ENCODE results near the gene GJA9.
A peak's percentile ranks its signal among the peaks of the same experiment; 100 is the strongest.
"Not testable (repeated sequence)": the region's sequence is repeated elsewhere in the genome, so short reads cannot be mapped to it uniquely, and the experiment has no call there.

The GJA9 gene

GRCh38 chr1:38873027-38873969, 8.1 kb downstream of the GJA9 start, which contains the start of gene MYCBP:
Gene MYCBP (minus strand): TSS chr1:38873348. CDS start chr1:38873305, 43 bp downstream.
- peak; percentile 89 to 94 for DNase-seq

- DNase-seq = peak in 1 of 2 donors; percentile 33
Observed at GRCh38 chr1:38872401-38873026, 8.9 kb downstream of the GJA9 start.

DNA sequence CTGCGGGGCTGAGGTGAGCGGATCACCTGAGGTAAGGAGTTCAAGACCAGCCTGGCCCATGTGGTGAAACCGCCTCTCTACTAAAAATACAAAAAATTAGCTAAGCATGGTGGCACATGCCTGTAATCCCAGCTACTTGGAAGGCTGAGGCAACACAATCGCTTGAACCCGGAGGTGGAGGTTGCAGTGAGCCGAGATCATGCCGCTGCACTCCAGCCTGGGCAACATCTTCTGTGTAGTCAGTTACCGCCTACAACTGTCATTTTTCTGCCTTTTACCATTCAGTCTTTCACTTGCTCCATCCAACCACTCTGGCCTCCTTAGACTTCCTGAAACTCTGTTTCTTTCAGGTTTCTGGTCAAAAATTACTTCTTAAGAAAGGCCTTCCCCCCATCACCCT, 10.4 kb downstream of the GJA9 start:
- DNase-seq = no peak

GRCh38 chr1:38867208-38867607, 14.2 kb downstream of the GJA9 start:
- DNase-seq = no peak

- no peak for DNase-seq
Observed at GRCh38 chr1:38865112-38865715, 16.2 kb downstream of the GJA9 start.

DNA sequence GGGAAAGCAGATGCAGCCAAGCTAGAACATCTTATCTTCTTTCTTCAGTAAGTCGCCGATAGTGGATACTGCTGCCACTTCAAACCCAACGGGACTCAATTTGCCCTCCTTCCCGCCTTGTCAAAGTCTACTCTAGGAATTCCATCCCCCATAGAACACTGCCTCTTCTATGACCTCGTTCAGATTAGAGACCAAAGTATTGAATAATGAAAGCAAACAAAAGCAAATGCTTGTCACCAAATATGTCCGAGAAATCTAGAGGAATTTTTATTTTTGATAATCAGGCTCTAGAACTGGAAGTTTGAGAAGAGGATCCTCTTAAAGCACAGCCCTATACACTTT, 21.0 kb downstream of the GJA9 start:
- DNase-seq = no peak

DNA sequence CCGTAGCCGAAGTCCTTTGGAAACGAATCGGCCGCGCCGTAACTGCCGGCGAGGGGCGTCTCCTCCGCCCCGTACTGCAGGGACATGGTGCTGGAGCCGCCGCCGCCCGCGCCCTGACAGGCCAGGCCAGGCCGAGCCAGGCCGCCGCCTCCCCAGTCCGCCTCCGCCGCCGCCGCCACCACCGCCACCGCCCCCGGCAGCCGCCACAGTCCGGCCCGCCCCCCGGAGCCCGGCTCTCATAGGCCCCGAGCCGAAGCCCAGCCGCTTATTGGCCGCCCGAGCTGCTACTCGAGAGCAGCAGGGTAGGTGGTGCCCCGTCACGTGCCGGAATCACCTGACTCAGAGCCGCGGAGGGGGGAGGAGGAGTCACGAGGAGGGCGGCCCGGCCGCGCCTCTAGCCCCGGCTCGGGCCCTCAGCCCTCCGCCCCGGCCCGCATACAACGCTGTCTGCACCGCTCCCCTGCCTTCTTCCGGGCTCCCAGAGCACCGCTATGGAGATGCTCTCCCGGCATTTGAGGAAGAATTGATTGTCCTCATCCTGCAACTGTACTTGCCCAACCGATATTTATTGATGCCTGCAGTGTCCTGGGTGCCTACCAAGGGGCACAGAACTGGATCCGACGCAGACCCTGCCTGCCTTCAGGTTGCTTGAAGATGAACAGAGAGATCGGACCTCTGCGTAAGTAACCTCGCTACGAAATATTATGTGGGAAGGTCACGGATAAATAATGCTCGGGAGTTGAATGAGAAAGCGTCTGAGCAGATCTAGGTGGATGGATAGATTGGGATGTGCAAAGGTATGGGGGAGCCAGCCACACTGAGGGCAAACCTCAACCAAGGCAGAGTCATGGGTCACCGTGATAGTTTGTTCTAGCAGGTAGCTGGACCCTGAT, 21.6 kb downstream of the GJA9 start, which contains the start of gene RRAGC:
Gene RRAGC, minus strand, starts transcription at position 212 of the 893 bp plus-strand sequence. Its CDS starts 126 bp downstream, at position 86.
- DNase-seq = peak; percentile 97 to 98

GRCh38 chr1:38858833-38859560, 22.4 kb downstream of the GJA9 start:
- peak; percentile 67 to 83 for DNase-seq

GRCh38 chr1:38852780-38853179, 28.6 kb downstream of the GJA9 start:
- DNase-seq = no peak

GRCh38 chr1:38848071-38848470, 33.3 kb downstream of the GJA9 start:
- peak; percentile 45 to 56 for DNase-seq

GRCh38 chr1:38846210-38846609, 35.2 kb downstream of the GJA9 start:
- DNase-seq = no peak

DNA sequence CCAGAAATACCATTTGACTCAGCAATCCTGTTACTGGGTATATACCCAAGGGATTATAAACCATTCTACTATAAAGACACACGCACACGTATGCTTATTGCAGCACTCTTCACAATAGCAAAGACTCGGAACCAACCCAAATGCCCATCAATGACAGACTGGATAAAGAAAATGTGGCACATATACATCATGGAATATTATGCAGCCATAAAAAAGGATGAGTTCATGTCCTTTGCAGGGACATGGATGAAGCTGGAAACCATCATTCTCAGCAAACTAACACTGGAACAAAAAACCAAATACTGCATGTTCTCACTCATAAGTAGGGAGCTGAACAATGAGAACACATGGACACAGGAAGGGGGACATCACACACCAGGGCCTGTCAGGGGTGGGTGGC, 36.3 kb downstream of the GJA9 start:
- DNase-seq = not testable (repeated sequence)

- no peak for DNase-seq
Observed at GRCh38 chr1:38840281-38840680, 41.1 kb downstream of the GJA9 start.

DNA sequence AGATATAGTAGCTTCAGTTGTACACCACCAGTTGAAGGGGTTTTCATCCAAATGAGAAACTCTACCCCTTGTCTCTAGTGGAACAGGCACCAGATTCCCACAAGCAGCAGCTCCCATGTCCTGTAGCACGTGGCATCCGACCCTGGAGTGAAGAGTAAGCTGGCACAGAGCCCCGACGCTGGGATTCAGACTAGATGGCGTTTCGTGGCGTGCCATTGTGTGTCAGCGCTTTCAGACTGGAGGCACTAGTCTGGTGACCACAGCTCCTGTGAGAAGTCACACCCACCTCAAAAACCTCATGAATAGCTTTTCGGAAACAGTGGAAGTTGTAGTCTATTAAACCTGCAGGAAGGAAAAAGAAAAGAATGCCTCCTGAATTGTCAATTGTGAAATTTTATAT, 42.0 kb downstream of the GJA9 start:
- DNase-seq = no peak

DNA sequence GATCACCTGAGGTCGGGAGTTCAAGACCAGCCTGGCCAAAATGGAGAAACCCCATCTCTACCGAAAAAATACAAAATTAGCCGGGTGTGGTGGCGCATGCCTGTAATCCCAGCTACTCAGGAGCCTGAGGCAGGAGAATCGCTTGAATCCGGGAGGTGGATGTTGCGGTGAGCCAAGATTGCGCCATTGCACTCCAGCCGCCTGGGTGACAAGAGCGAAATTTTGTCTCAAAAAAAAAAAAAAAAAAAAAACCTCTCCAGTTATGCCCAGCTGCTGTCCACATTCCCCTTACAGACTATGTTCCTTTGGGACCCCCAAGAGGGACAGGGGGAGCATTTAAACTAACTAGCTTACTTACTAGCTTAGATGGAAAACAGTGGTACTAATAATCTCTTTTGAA, 45.1 kb downstream of the GJA9 start:
- DNase-seq = not testable (repeated sequence)

- DNase-seq = peak; percentile 59 to 91
Observed at GRCh38 chr1:38834937-38835827, 46.2 kb downstream of the GJA9 start.

- DNase-seq = peak; percentile 18 to 38
Observed at GRCh38 chr1:38834221-38834782, 47.1 kb downstream of the GJA9 start.

GRCh38 chr1:38833146-38833545, 48.2 kb downstream of the GJA9 start:
- DNase-seq = no peak

DNA sequence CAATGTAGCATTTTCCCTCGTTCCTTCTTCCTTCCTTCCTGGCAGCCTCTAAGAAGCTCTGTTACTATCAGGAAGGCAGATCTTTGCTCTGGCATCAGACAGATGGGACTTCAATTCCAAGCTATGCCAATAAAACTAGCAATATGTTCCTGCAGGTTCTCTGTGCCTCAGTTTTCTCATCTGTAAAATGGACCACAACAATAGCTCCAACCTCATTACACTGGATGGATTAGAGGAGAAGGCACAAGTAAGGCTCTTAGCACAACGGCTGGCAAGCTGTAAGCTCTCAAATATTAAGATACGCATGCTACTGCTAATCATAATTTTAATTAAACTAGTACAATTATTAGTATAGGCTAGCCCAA, 49.0 kb downstream of the GJA9 start:
- no peak for DNase-seq

DNA sequence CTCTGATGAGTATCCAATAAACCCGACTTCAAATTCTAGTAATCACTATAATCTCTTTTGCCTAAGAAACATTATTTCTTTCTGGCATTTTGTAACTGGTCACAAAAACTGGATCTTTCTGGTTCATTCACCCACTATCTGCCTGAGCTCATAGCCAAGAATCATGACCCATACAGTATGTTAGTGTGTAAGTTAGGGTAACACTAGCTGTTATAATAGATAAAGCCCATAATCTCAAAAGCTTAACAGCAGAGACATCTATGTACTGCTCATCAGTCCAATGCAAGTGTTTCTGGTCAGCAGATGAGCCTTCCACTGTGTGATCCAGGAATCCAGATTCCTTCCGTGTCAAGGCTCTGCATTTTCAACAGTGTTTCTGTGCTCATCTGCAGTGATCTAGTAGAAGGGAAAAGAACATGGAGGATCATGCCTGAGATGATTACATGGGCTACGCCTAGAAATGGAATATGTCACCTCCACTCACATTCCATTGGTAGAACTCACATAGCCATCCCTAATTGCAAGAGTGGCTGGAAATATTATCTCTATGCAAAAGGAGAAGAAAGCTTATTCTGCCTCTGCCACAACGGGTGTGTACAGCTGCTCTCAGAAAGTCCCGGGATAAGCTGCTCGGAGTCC, 49.5 kb downstream of the GJA9 start:
- DNase-seq = no peak
